SU-DHL-6 (cell line): Measurements from ENCODE around the gene RRP15.

ENCODE experiments used
- EZH2phosphoT487 ChIP-seq: fragments of 200-600 bp; sonication (generic), shearing (Covaris generic); conservative IDR thresholded peaks from 2 replicates; pipeline ENCODE4 v1.6.1; 2018; ENCODE audit warnings: mild to moderate bottlenecking, antibody characterized with exemption, low read length, moderate library complexity, mixed read lengths
- TF ChIP-seq, protein P1 (sequence below): fragments of 200-600 bp; sonication (generic); IDR thresholded peaks from one replicate; pipeline ENCODE4 v1.5.1; 2017; ENCODE audit warnings: antibody characterized with exemption, mild to moderate bottlenecking, low read length, moderate library complexity; ENCODE audit not compliant: insufficient read depth, poor library complexity, severe bottlenecking

DNA sequence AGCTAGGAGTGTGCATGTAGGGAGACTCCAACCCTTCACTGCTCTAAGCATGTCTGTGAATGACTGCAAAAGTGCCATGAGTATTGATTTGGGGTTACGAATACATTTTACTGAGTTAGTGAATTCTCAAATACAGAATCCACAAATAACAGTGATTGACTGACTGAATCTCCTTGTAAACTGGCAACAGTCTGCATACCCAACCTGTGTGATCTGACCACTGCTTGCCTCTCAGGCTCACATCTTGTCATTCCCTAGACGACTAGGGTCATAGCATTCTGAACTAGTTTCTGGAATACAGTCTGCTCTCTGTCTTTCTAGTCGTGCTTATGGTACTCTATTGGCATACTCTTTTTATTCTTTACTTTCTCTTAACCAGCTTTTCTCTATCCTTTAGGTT, 7.4 kb downstream of the RRP15 start:
- TF ChIP-seq, protein P1, sequence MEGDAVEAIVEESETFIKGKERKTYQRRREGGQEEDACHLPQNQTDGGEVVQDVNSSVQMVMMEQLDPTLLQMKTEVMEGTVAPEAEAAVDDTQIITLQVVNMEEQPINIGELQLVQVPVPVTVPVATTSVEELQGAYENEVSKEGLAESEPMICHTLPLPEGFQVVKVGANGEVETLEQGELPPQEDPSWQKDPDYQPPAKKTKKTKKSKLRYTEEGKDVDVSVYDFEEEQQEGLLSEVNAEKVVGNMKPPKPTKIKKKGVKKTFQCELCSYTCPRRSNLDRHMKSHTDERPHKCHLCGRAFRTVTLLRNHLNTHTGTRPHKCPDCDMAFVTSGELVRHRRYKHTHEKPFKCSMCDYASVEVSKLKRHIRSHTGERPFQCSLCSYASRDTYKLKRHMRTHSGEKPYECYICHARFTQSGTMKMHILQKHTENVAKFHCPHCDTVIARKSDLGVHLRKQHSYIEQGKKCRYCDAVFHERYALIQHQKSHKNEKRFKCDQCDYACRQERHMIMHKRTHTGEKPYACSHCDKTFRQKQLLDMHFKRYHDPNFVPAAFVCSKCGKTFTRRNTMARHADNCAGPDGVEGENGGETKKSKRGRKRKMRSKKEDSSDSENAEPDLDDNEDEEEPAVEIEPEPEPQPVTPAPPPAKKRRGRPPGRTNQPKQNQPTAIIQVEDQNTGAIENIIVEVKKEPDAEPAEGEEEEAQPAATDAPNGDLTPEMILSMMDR, result no peak
- TF ChIP-seq EZH2phosphoT487, result no peak
